NCI-H510A (cell line): ENCODE results near the gene MKX.
A peak's percentile ranks its signal among the peaks of the same experiment; 100 is the strongest.

ENCODE experiments used
- DNase-seq: peaks from one replicate; lab custom pipeline; 2025; lab: John Stamatoyannopoulos, UW

MKX gene

DNA sequence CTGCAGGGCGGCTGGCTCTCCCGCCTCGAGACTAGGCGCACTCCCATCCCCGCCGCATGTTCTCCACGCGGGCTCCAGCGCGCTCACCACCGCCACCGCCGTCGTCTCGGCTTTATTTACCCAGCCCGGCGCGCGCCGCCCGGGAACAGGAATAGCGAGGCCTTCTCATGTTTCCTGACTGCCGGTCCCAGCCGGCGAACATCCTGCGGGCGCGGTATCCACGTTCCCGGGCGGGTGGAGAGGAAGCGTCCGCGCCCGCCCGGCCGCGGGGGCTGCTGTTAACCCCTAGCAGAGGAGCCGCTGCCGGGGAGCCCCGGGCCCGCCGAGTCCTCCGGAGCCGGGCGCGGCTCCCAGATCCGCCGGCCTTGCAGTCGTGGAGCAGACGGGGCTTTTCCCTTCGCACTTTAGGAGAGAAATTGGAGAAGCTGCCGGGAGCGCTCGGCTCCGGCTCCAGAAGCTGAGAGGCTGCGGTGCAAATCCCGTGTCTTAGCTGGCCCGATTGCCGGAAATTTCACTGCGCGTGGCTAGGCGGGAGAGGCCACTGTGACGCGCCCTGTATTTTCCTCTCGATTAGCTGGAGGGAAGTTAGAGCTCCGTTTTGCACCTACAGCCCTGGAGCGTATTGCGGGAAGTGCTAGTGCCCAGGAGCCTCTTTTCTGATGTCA is at the start of gene MKX:
MKX (minus strand) TSS at position 88 of the 665 bp plus-strand sequence. CDS start 2,404 bp downstream, outside the sequence.
- DNase-seq = peak; percentile 37

DNA sequence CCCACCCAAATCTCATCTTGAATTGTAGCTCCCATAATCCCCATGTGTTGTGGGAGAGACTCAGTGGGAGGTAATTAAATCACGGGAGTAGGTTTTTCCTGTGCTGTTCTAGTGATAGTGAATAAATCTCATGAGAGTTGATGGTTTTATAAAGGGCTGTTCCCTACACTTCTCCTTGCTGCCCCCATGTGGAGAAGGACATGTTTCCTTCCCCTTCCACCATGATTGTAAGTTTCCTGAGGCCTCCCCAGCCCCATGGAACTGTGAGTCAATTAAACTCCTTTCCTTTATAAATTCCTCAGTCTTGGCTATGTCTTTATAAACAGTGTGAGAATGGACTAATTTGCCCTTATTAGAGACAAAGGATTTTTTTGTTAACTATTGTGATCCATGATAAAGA is 48.5 kb upstream of the MKX start:
- no peak for DNase-seq

GRCh38 chr10:27792216-27792615 is 46.6 kb upstream of the MKX start:
- DNase-seq = no peak

DNA sequence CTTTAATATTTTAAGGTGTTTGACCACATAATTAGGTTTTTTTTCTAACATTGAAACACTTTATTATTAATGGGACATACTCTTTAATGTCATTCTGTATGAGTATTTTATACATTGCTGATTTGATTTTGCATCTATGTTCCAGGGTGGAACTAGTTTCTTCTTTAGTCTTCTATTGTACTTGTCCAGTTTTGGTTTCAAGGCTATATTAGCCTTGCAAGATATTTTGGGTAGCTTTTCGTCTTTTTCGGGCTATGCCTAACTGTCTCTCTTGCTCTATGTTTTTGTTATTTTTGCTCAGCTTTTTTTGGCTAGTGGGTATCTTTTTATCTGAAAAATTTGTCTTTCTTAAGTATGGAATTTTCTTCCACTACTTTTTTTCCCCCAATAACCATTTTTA is 38.7 kb upstream of the MKX start:
- no peak for DNase-seq

DNA sequence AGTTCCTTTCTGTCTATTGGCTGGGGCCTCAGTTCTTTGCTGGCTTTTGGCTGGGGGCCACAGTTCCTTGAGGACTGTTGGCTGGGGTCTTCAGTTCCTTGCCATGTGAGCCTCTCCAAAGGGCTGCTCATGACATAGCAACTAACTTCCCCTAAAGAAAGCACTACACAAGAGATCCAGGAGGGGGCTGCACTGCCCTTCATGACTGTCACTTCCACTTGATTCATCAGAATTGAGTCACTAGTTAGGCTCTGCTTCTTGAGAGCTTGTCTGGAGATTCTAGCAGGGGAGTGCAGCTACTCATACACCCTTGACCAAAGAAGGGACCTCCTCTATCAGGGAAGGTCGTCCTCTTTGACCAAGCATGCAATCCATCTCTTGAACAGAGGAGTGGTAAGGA is 38.0 kb upstream of the MKX start:
- no peak for DNase-seq

DNA sequence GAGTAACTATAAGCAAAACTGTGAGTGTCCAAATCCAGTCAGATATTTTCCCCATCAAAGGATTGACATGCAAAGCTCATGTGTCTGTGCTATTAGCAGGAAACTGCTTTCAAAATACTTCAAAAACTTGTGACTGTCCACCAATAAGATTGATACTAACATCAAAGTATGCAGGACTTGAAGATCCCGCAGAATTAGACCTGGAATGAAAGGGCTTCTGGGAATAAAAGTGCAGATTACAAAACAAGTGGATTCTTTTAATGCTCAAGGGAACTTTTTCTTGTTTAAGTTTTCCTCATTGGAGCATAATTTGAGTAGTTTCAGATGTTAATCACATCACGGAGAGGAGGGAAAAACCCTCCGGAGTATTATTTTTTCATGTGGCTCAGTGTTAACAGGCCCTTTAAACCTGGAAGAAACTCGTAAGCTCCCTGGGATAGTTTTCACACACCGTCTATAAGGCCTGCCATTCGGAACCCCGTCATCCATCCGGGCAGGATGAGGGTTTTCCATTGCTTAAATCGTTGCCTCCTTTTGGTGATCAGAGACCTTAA is 33.9 kb upstream of the MKX start:
- no peak for DNase-seq

DNA sequence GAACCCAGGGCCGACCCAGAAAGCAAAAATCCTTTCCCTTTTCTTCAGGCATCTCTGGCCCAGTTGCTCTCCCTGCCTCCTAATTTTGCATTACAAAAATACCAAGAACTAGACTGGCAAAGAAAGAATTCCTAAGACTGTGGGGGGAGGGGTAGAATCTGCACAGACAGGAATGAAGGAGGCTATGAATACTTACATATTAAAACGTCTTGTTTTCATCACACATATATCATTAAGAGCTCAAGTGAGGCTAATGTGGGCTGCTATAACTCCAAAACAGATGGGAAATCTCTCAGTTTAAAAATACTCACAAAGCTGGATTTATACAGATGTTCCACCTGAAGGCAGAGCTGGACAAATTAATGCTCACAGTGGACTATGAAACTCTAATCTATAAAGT is 29.2 kb upstream of the MKX start:
- no peak for DNase-seq

- no peak for DNase-seq
Measured at GRCh38 chr10:27771231-27771630, 25.6 kb upstream of the MKX start.

GRCh38 chr10:27770181-27770580 is 24.6 kb upstream of the MKX start:
- DNase-seq = no peak

GRCh38 chr10:27760867-27761266 is 15.2 kb upstream of the MKX start:
- DNase-seq = no peak

DNA sequence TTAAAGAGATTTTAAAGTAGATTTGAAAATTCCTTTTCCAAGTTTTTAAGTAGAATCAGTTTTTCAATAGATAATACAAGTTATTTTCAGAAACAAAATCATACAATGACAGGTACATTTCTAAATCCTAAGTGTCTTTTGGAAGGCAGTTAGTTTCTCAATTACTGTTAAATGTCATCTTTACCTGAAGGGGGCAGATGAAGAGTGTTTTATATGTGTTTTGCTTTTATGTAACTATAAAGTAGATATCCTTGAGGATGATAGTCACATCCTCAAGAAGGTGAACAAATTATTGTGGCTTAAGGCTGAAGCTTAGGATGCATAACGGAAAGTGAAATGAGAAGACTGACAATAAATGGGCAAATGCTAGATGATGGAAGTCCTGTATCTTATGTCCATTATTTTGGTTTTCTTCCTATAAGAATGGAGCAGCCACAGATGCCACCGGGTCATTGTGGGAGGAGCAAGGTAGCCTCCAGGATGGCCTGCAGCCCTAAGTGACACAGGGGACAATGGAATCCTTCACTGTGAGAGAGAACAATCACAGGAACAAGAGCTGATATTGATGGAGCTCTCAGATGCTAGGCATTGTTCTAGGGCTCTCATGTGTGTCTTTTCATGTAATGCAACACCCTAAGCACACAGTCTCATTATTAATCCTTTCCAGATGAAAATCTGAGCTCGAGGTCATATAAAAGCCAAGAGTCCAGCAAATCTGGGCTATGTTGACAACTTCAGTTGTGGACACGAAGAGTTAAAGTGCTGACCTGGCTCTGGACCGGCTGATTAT is 14.1 kb upstream of the MKX start:
- no peak for DNase-seq

- DNase-seq = no peak
Measured at GRCh38 chr10:27752673-27753237, 7.1 kb upstream of the MKX start.

DNA sequence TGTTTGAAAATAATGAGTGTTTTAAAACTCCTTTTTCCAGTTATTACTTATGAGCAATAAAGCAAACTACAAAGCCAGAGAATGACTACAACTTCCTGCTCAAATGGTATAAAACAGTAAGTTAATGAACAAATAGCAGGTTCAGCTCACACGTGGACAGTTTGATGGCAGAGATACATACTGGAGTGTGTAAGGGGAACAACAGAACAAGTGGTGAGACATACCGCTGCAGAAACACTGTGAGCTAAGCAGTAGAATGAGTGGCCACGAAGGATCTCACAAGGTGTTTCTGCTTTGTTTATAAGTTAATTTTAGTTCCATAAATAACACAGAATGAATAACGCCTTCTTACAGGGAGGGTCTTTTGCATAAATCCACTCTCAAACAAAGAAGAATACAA is 3.0 kb upstream of the MKX start:
- no peak for DNase-seq

- no peak for DNase-seq
Measured at GRCh38 chr10:27747096-27747451, 1.5 kb upstream of the MKX start.

- no peak for DNase-seq
Measured at GRCh38 chr10:27746397-27747095, 927 bp upstream of the MKX start.

GRCh38 chr10:27744802-27745731 is 552 bp downstream of the MKX start:
- DNase-seq = no peak

DNA sequence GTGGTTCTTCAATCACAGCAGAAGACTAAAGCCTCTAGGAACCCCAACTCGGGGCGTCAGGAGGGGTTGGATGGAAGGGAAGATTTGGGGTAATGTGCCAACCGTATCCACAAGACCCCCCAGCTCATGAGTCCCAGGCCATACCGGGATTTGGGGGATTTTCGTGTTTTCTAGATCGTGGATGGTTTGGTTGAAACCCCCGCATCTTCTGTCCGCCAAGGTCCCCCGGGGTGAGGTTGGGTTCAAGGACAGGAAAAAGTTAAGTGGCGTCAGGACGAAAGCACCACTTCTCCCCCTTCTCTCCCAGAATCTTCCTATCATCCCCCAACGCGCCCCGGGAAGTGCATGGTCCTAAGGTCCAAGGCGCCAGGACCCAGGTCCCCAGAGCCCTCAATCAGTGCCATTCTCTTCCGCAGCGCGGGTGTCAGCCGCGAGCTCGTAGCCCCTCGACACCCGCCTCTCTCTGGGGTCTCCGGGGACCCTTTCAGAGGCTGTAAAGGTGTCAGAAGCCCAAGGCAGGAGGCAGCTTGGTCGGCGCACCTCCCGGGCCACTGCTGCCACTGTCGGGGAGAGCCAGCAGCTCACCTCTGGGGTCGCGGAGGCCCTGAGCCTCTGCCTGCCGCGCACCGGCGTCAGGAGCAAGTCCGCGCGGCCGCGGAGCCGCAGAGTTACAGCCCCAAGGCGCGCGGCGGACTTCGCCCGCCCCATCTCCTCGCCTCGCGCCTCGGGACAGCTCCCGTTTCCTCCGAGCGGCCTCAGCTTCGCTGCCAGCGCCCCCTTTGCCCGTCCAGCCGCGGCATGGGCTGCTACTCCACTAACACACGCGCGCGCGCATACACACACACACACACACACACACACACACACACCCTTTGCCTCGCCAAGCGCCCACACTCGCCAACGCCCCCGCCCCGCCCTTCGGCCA is 1.5 kb downstream of the MKX start:
- DNase-seq = no peak

DNA sequence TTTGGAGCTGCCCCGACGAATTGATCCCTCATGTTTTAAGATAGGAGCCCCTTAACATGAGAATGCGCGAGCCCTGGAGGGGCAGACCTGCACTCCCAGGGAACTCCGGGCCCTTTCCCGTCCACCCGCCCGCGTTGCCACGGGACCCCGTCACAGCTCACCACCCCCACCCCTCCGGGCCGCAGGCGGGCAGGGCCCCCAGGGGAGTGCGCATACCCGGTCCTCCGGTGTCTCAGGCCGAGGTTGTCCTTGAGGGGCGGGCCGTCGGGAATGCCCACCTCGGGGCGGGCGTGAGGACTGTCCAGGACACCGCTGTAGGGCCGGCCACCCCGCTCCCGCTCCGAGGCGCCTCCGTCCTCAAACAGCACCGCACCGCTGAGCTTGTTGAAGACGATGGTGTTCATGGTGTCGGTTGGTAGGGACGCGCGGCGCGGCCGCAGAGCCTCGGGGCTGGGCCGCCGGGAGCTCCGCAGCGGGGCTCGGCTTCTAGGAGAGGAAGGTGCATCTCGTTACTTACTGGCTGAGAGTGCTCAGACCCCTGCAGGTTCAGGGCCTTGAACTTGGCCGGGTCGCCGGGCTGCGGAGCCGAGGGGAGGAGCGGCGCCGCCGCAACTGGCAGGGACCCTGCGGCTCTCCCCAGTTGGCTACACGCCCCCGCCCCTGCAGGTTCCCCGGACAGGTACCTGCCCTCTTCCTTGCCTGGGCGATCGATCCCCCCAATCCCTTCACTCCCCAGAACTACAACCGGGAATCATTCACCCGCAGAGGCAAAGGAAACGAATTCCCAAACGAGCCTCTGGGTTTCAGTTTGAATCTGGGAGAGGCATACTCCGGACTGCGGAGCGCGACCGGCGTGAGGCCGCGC is 2.4 kb downstream of the MKX start:
- no peak for DNase-seq
